ENCODE data around the gene C1GALT1C1L. TPM values are rescaled to one million over a fixed set of nuclear protein-coding genes. Genes with fewer than 3 reads are reported as not detected.
A peak's percentile ranks its signal among the peaks of the same experiment; 100 is the strongest.
"Not testable (repeated sequence)": the region's sequence is repeated elsewhere in the genome, so short reads cannot be mapped to it uniquely, and the experiment has no call there.

C1GALT1C1L gene
- 4.1 TPM for polyA plus RNA-seq (ENCODE audit: insufficient read length)
- long read RNA-seq, donor 1, transcript C1GALT1C1L-201 (1 exons, 1,172 nt) = major isoform, 5 of 5 reads
- long read RNA-seq, donor 1, partial matches to known transcripts = 0 of 5 reads
- long read RNA-seq, donor 1, other reads (novel, unspliced or antisense) = 0 of 5 reads
- long read RNA-seq, donor 2, transcript C1GALT1C1L-201 (1 exons, 1,172 nt) = major isoform, 6 of 6 reads
- long read RNA-seq, donor 2, partial matches to known transcripts = 0 of 6 reads
- long read RNA-seq, donor 2, other reads (novel, unspliced or antisense) = 0 of 6 reads
- long read RNA-seq, donor 3, partial matches to known transcripts = 0 of 4 reads
- long read RNA-seq, donor 3, other reads (novel, unspliced or antisense) = 0 of 4 reads
- long read RNA-seq, donor 4 = 0 reads
- long read RNA-seq, donor 5, partial matches to known transcripts = 0 of 3 reads
- long read RNA-seq, donor 5, other reads (novel, unspliced or antisense) = 0 of 3 reads
- long read RNA-seq, donor 6, partial matches to known transcripts = 0 of 3 reads
- long read RNA-seq, donor 6, other reads (novel, unspliced or antisense) = 0 of 3 reads
- long read RNA-seq, donor 7, transcript C1GALT1C1L-201 (1 exons, 1,172 nt) = major isoform, 13 of 13 reads
- long read RNA-seq, donor 7, partial matches to known transcripts = 0 of 13 reads
- long read RNA-seq, donor 7, other reads (novel, unspliced or antisense) = 0 of 13 reads
- long read RNA-seq, donor 8, partial matches to known transcripts = 0 of 8 reads
- long read RNA-seq, donor 8, other reads (novel, unspliced or antisense) = 7 of 8 reads

- peak; percentile 46 for DNase-seq
These were observed at the start of gene C1GALT1C1L for GRCh38 chr2:43676322-43677050. C1GALT1C1L (minus strand) TSS chr2:43676429; CDS start chr2:43676322, 107 bp downstream.

GRCh38 chr2:43725711-43726246 lies 49.5 kb upstream of the C1GALT1C1L start:
- DNase-seq = no peak

- no peak for DNase-seq
These were observed 48.7 kb upstream of the C1GALT1C1L start for GRCh38 chr2:43724728-43725526.

- DNase-seq = no peak
These were observed 42.4 kb upstream of the C1GALT1C1L start for GRCh38 chr2:43718530-43719124.

- DNase-seq = no peak
These were observed 41.1 kb upstream of the C1GALT1C1L start for GRCh38 chr2:43717322-43717721.

GRCh38 chr2:43715300-43716098 lies 39.3 kb upstream of the C1GALT1C1L start:
- no peak for DNase-seq

GRCh38 chr2:43714164-43714563 lies 37.9 kb upstream of the C1GALT1C1L start:
- DNase-seq = no peak

- no peak for DNase-seq
These were observed 34.6 kb upstream of the C1GALT1C1L start for GRCh38 chr2:43710866-43711265.

GRCh38 chr2:43708891-43709290 lies 32.7 kb upstream of the C1GALT1C1L start:
- no peak for DNase-seq

GRCh38 chr2:43708178-43708577 lies 31.9 kb upstream of the C1GALT1C1L start:
- no peak for DNase-seq

- no peak for DNase-seq
These were observed 31.2 kb upstream of the C1GALT1C1L start for GRCh38 chr2:43707255-43708015.

- DNase-seq = no peak
These were observed 24.9 kb upstream of the C1GALT1C1L start for GRCh38 chr2:43701111-43701510.

GRCh38 chr2:43699761-43700160 lies 23.5 kb upstream of the C1GALT1C1L start:
- DNase-seq = no peak

GRCh38 chr2:43698140-43698539 lies 21.9 kb upstream of the C1GALT1C1L start:
- DNase-seq = not testable (repeated sequence)

GRCh38 chr2:43692428-43692994 lies 16.3 kb upstream of the C1GALT1C1L start:
- no peak for DNase-seq

- DNase-seq = no peak
These were observed 13.8 kb upstream of the C1GALT1C1L start for GRCh38 chr2:43689999-43690398.

- DNase-seq = no peak
These were observed 9.1 kb upstream of the C1GALT1C1L start for GRCh38 chr2:43685357-43685756.

- DNase-seq = not testable (repeated sequence)
These were observed 1.6 kb upstream of the C1GALT1C1L start for GRCh38 chr2:43677783-43678182.
